AG08395 (cell line): ENCODE data around the gene HOXD11.

Experiments
- DNase-seq: peaks from one replicate; pipeline ENCODE4 v3.0.0; 2012; ENCODE audit warnings: mixed read lengths, low spot score

The HOXD11 gene

GRCh38 chr2:176093145-176093897 is 13.8 kb upstream of the HOXD11 start:
- no peak for DNase-seq

GRCh38 chr2:176093898-176094249 is 13.2 kb upstream of the HOXD11 start:
- no peak for DNase-seq

DNA sequence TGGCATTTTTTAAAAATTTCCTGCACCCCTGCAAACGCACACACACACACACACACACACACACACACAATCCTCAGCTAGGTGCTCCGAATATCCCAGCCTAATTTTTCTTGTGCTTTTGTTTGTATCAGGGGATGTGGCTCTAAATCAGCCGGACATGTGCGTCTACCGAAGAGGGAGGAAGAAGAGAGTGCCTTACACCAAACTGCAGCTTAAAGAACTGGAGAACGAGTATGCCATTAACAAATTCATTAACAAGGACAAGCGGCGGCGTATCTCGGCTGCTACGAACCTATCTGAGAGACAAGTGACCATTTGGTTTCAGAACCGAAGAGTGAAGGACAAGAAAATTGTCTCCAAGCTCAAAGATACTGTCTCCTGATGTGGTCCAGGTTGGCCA is 12.7 kb upstream of the HOXD11 start:
- DNase-seq = no peak

DNA sequence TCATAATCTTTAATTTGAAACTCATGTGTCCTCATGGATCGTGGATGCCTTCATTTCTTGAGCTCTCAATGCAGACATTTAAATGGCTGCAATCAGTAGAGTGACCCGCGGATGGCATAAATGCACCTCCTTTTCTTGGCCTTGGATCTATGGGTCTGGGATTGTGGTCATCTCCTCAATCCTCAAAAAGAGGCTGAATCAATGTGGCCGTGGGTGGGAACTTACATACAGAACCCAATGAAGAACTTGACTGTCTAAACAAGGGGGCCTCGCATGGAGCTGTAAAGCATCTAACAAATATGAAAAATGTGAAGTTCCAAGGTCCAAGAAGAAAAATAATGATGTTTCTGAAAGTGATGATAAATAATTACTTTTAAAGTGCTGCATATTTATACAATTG is 11.7 kb upstream of the HOXD11 start:
- DNase-seq = no peak

DNA sequence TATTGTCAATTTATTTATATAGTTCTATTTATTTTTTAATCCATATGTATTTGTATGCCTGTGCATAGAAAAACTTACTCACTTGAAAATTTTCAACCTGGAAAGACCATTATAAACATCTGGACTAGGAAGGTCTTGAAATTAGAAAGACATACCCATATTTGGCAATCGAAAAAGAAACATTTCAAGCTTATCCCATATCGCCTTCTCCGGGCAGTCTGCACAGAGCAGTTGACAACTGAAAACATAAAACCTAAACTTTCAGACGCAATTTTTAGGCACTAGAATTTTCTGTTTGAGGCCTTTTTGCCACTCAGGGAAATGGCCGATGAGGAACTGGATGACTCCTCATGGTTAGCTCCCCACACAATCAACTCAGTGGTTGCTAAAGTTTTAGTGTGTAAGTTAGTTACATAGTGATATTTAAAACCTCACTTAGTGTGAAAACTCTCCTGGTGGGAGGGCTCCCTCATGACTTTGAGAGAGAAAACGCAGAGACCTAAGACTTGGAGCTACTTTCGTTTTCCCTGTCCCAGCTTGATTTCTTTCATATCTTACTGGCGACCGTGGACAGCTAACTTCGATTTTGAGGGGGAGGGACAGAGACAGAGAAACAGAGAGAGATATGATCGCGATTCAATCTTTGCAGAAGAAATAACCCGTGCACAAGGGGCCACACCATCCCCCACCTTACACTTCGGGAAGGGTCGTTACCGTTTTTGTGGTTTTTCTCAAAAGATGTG is 10.7 kb upstream of the HOXD11 start:
- no peak for DNase-seq

DNA sequence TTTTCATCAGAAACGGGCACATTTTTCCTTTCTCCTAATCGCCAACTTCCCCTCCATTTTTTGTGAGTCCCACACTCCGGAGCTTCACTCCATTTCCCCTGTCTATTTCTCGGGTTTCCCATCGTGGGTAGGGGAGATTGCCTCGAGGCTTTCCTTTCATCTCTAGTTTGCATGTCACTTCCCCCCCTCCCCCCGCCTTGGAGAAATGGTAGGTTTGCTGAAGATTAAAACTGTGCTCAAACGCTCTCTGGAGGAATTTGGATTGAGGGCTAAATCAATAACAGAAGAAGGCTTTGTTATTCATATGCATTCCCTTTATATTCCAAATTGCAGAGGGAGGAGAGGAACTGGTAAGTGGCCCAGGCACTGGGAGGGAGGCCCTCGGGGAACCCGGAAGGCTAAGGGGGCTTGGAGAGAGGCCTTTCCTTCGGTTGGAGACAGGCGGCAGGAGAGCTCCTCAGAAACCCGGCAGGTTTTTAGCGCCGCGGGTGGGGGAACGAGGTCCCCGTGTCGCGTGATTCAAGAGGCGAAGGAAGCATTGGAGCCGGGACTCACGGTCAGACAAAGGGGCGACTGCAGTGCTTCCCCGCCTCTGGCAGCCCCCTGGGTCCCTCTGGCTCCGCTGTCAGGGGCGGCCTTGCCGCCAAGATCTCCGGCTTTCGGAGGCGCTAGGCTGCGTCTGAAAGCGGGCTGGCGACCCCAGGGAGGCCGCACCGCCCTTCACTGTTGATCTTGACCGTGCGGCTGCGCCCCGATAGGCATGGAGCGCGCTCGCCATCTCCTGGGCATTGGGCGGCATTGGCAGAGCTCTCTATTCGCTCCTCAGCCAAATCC is 9.9 kb upstream of the HOXD11 start:
- peak; percentile 84 for DNase-seq

GRCh38 chr2:176097820-176098365 is 9.2 kb upstream of the HOXD11 start:
- no peak for DNase-seq

DNA sequence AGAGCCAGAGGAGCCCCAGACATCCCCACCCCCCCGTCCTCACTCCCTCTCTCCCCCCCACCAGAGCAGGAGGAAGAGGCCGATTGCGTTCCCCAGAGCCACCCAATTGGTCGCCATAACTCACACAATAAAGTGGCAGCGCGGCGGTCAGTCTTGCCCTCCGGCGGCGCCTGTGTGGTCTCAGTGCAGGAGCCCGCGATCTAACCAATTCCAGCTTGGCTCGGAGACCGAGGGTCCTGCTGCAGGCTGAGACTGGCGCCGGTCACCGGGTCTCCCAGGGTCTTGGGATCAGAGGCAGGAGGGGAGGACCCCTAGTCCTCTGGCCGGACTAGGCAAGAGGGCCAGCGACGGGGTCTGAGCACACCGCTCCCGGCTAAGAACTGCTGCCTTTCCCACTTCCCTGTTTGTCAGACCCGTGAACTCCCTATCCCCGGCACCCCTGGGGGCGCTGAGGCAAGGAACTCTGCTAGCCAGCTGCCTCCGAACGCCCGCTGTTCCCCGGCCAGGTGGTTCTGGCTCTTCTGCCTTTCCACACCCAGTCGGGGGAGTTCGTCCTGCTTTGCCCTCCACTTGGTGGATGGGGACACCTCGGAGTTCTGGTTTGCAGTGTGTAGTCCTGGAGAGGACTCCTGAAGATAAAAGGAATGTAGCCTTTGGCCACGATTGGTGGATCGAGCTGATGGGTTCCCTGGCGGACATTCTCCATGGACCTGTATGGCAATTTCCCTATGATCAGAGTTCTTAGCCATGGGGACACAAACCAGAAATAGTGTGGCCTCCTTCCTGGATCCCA is 8.5 kb upstream of the HOXD11 start:
- no peak for DNase-seq

DNA sequence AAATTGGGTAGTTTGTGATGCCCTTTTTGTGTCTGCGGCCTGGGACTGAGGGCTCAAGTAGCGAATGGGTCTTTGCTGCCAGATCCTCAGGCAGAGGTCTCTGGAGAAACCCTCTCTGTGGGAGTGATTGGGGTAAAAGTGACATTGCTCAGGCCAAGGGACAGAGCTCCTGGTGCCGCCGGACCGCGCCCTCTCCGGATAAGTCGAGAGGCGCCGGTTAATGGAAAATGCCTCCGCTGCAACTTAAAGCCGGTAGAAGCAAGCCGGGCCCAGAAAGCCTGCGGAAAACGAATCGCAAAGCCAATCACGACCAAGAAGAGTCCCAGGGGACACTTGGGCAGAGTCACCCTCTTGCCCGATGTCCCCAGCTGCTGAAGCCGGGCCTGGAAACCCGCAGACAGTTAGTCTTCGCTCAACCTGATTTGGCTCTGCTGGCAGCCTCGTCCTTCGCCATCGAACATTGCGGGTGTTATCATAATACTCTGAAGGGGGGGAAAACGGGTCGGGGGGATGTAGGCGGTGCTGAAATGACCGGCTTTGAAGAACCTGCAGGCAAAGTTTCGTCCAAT is 7.8 kb upstream of the HOXD11 start:
- DNase-seq = no peak

- no peak for DNase-seq
These were observed 7.1 kb upstream of the HOXD11 start, which contains the start of gene HOXD12 for GRCh38 chr2:176099728-176100546. TSS of gene HOXD12 (plus strand) at chr2:176099795. CDS start at chr2:176099802, 7 bp downstream.

- DNase-seq = no peak
These were observed 6.4 kb upstream of the HOXD11 start for GRCh38 chr2:176100547-176101140.

DNA sequence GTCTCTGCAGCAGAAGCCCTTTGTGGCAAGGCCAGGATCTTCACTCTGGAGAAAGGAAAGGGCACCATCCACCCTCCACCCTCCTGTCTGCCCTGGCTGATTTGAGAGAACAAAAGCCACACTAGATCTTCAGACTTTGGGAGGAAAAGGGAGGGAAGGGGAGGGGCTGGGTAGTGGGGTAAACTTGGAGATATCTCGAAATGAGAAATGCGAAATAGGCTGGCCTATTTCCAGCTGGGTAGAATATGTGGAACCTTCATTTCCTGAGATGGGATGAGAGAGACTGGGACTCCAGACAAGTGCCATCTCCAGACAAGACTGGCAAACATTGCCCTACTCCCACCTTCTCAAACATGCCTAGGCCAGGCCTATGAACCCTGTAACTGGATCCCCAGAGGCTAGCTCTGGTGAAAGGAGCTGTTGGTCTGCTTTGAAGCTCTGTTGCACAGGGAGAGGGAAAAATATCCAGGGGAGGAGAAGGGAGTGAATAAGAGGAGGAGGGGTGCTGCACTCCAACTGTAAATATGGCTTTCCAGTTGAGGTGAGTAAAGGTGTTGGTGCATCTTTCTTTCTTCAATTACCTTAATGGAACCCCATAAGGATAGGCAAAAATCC is 5.8 kb upstream of the HOXD11 start:
- no peak for DNase-seq

- DNase-seq = no peak
These were observed 5.2 kb upstream of the HOXD11 start for GRCh38 chr2:176101842-176102241.

GRCh38 chr2:176102309-176102866 is 4.7 kb upstream of the HOXD11 start:
- no peak for DNase-seq

- DNase-seq = no peak
These were observed 3.9 kb upstream of the HOXD11 start for GRCh38 chr2:176103194-176103593.

DNA sequence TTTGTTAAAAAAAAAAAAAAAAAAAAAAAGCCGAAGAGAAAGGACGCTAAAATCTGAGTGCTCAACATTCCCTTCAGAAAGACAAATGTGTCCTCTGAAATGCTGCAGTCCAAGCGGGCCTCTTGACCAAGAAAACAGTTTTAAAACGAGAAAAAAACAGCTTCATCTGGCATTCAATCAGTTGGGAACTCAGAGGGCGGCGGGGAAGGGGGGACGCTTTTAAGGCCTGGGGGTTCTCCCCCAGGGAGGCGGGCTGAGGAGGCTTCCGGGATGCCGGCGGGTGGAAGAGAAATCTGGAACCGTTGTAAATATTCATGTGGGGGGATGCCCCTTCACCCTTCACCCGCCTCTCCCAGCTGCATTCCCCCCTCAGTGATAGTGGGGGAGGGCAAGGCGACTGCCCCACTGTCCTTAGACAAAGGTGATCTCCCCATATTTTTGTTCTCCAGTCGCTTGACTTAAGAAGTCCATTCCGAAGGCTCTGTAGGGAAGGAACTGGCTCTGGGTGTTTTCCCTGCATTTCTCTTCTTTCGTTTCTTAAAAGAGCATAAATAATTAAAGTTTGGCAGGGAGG is 3.3 kb upstream of the HOXD11 start:
- no peak for DNase-seq

DNA sequence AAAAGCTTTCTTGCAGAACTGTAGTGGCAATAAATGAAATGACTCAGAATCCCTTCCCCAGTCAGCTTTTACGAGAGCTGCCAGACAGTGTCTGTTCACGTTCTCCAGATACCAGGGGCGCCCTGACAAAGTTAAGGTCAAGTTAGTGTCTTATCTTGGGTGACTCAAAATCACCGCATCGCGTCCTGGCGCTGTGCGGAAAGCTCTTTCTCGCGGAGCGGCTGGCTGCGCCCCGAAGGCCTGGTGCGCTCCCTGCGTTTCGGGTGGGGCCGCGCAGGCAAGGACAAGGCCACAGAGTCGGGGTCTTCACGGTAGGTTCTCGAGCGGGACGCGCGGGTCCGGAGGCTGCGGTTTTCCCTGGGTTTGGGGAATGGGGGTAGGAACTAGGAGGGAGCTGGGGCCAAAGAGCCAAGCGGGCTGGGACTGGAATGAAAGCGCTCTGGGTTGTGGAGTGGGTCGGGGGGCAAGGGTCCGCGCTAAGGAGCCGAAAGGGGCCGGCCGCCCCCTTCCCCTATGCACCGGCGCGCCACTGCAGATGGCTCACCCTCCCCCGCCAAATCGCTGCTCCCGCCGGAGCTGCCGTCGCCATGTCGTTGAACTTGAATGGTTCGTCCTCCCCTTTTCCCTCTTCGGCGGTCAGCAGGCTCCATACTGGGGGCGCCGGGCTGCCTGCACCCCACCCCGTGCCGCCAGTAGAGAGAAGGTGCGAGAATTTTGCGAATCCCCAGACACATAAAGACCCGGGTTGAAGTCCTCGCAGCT is 2.6 kb upstream of the HOXD11 start:
- peak; percentile 66 for DNase-seq
